GM12878 (cell line): ENCODE results near the gene CUTA.

Experiments used
- EZH2 ChIP-seq: IDR thresholded peaks from 2 replicates; pipeline ENCODE4 v1.6.1; 2012; ENCODE audit warnings: low read depth, mild to moderate bottlenecking, control low read depth, inconsistent platforms, low read length, borderline replicate concordance; ENCODE audit not compliant: control insufficient read depth
- FOXK2 ChIP-seq: fragments of 450-650 bp; IDR thresholded peaks from 2 replicates; pipeline ENCODE4 v1.6.1; 2017; ENCODE audit warnings: mild to moderate bottlenecking, moderate library complexity
- JUND ChIP-seq: IDR thresholded peaks from 2 replicates; pipeline ENCODE4 v1.6.1; 2012; ENCODE audit warnings: low read depth, mild to moderate bottlenecking, low read length, improper control_type of control experiment, moderate library complexity
- MXI1 ChIP-seq: fragments of 150-350 bp; IDR thresholded peaks from 2 replicates; pipeline ENCODE4 v1.6.1; 2011; ENCODE audit warnings: low read depth, mild to moderate bottlenecking, inconsistent platforms, low read length, improper control_type of control experiment
- POLR2A ChIP-seq: IDR thresholded peaks from 2 replicates; pipeline ENCODE4 v1.6.1; 2011; ENCODE audit warnings: low read depth, mild to moderate bottlenecking, low read length
- SMC3 ChIP-seq: IDR thresholded peaks from 2 replicates; pipeline ENCODE4 v1.6.1; 2011; ENCODE audit warnings: low read length, improper control_type of control experiment, borderline replicate concordance
- SPI1 ChIP-seq: IDR thresholded peaks from 2 replicates; pipeline ENCODE4 v1.6.1; 2011; ENCODE audit warnings: low read depth, mild to moderate bottlenecking, low read length, moderate library complexity, borderline replicate concordance; ENCODE audit not compliant: insufficient read depth
- ZNF274 ChIP-seq: IDR thresholded peaks from one replicate; pipeline ENCODE4 v1.8.0; 2011; ENCODE audit not compliant: insufficient read length, insufficient read depth
- ZNF384 ChIP-seq: IDR thresholded peaks from 2 replicates; pipeline ENCODE4 v1.6.1; 2012; ENCODE audit warnings: low read depth, mild to moderate bottlenecking, low read length, improper control_type of control experiment, borderline replicate concordance
- TF ChIP-seq, protein P1 (sequence below): IDR thresholded peaks from 2 replicates; pipeline ENCODE4 v1.6.1; 2011; ENCODE audit warnings: borderline replicate concordance, low read depth, mild to moderate bottlenecking, moderate library complexity, mixed read lengths, low read length; ENCODE audit not compliant: insufficient read depth; ENCODE audit errors: extremely low read length
- TF ChIP-seq, protein P2 (sequence below): IDR thresholded peaks from 2 replicates; pipeline ENCODE4 v1.6.1; 2012; ENCODE audit warnings: low read depth, low read length, improper control_type of control experiment

DNA sequence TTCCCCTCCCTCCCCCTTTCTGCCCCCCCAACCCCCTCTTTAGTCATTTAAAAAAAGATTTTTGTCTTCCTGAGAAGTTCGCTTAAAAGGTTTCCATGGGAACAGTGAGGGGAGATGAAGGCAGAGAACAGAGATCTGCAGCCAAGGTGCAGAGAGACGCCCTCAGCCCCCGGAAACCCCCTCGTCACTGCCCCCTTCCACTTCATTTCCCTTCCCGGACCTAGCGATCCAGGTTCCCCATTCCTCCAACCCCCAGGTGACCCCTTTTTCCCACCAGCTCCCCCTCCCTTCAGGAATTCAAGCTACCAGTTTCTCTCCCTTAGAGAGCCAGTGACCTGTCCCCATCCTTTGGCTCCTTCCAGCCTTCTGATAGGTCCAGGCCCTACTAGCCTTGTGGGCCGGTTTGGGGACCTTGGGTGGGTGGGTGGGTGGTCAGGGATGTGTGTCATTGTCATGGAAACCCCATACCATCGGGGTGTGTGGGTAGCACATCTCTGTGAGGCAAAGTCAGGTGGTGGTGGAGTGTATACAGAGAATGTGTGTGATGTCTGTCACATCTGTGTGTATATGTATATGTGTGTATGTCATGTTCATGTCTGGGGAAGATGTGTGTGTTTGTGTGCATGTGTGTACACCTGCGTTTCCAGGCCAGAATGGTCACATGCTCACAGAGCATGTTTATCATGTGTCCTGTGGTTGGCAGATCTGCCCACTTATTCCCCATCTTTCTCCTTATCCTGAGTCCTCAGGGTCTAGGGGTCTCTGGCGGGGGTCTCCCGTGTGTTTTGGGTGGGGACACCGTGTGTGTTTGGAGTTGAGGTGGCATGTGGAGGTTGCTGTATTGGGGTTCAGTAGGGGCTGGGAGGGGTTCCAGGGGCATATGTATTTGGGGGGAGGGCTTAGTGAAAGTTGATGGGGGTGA is 8.9 kb upstream of the CUTA start:
- TF ChIP-seq ZNF274 (no peak), ZNF384 (no peak), FOXK2 (no peak), SPI1 (no peak), MXI1 (no peak), POLR2A (no peak), SMC3 (no peak), EZH2 (no peak), JUND (no peak)
- TF ChIP-seq, protein P1, sequence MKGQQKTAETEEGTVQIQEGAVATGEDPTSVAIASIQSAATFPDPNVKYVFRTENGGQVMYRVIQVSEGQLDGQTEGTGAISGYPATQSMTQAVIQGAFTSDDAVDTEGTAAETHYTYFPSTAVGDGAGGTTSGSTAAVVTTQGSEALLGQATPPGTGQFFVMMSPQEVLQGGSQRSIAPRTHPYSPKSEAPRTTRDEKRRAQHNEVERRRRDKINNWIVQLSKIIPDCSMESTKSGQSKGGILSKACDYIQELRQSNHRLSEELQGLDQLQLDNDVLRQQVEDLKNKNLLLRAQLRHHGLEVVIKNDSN, result peak; percentile 9
- TF ChIP-seq, protein P2, sequence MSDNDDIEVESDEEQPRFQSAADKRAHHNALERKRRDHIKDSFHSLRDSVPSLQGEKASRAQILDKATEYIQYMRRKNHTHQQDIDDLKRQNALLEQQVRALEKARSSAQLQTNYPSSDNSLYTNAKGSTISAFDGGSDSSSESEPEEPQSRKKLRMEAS, result no peak
